ENCODE data around the gene TMEM255A.

Gene TMEM255A

DNA sequence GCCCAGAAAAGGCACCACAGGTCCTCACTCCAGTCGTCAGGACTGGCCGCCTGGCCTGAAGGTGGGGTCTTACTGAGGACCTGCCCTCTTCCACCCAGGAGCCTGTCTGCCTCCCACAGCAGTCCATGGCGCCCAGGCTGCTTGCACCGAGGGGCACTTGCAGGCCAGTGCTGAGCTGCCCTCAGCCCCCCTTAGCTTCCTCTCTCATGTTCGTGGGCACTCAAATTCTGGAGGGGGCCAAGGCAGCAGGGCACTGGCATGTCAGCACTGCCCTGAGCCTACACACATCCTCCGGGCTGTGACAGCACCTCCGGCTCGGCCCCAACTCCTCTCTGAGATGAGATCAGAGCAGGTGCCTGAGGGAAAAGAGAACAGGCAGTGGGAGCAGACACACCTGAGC, 87.9 kb downstream of the TMEM255A start:
- H3K4me3 ChIP-seq (ENCODE audit: insufficient read depth, low read depth, low read length, poor library complexity, severe bottlenecking) = no peak overlapping the region
- H3K27me3 ChIP-seq (replicated peaks; ENCODE audit: control insufficient read depth, insufficient read depth, low read length, poor library complexity, severe bottlenecking) = no peaks in the 10 kb centered on the region

DNA sequence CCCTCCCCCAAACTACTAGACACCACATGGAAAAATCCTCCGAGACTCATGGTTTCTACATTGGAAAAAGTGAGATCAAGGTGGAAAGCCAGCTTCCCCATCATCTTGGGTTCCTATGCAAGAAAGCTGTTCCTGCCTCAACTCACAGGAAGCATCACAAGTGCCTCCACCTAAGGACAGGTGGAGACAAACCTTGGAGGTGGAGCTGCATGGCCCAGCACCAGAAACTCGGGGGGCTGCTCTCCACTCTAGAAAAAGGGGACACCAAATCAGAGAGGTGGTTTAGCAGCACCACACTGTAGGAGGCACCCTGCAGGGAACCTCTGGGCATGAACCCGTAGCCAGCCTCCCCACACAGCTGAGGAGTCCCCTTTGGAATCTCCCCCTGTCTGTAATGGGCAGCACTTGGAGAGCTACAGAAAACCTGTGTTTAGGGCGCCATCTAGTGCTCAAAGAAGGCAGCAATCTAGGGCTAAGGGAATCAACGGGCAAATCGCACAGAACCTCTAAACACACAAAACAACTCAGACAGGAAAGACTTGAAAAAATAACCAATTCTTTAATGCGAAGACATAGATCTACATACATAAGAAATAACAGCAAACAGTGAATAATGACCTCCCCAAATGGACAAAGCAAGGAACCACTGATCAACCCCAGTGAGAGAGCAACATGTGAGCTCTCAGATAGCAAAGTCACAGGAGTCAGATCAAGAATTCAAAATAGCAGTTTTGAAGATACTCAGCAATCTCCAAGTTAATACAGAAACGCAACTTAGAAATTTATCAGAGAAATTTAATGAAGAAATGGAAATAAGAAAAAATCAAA, 97.6 kb downstream of the TMEM255A start:
- Histone ChIP-seq H3K27ac (ENCODE audit: insufficient read depth, low read length, poor library complexity, severe bottlenecking) (no peak overlapping the region), H3K4me3 (ENCODE audit: insufficient read depth, low read depth, low read length, poor library complexity, severe bottlenecking) (no peak overlapping the region), H3K9me3 (ENCODE audit: control insufficient read depth, low read length) (no peaks in the 10 kb centered on the region), H3K27me3 (replicated peaks; ENCODE audit: control insufficient read depth, insufficient read depth, low read length, poor library complexity, severe bottlenecking) (no peaks in the 10 kb centered on the region), H3K36me3 (ENCODE audit: control insufficient read depth, insufficient read depth, low read length) (no peaks in the 10 kb centered on the region), H3K4me1 (ENCODE audit: control insufficient read depth, insufficient read depth, low read length, poor library complexity, severe bottlenecking) (no peaks in the 10 kb centered on the region)
- DNase-seq = peak; percentile 2 to 24 (median 9)

More for the DNA sequence above, 87.9 kb downstream of the TMEM255A start:
- H3K36me3 ChIP-seq (ENCODE audit: control insufficient read depth, insufficient read depth, low read length) = no peaks in the 10 kb centered on the region
- H3K4me1 ChIP-seq (ENCODE audit: control insufficient read depth, insufficient read depth, low read length, poor library complexity, severe bottlenecking) = no peaks in the 10 kb centered on the region
- H3K9me3 ChIP-seq (ENCODE audit: control insufficient read depth, low read length) = no peaks in the 10 kb centered on the region
- no peak for DNase-seq
- H3K27ac ChIP-seq (ENCODE audit: insufficient read depth, low read length, poor library complexity, severe bottlenecking) = no peak overlapping the region

Measured in effector memory CD4-positive, alpha-beta T cell (primary cell).